GM19238 (cell line): ENCODE data around the gene PTPRF.

Experiments
- DNase-seq: peaks from one replicate; pipeline ENCODE4 v3.0.0; 2011; ENCODE audit warnings: low spot score; ENCODE audit not compliant: insufficient read length

The PTPRF gene

GRCh38 chr1:43659212-43660166 is 128.8 kb downstream of the PTPRF start:
- DNase-seq = no peak

- no peak for DNase-seq
Measured at GRCh38 chr1:43660355-43660754, 129.7 kb downstream of the PTPRF start.

GRCh38 chr1:43664369-43664768 is 133.7 kb downstream of the PTPRF start:
- peak; percentile 9 for DNase-seq

- no peak for DNase-seq
Measured at GRCh38 chr1:43666608-43667007, 135.9 kb downstream of the PTPRF start.

GRCh38 chr1:43668956-43669355 is 138.3 kb downstream of the PTPRF start:
- DNase-seq = no peak

GRCh38 chr1:43669878-43670277 is 139.2 kb downstream of the PTPRF start:
- no peak for DNase-seq

GRCh38 chr1:43671193-43671592 is 140.5 kb downstream of the PTPRF start:
- DNase-seq = no peak

GRCh38 chr1:43671626-43672330 is 141.1 kb downstream of the PTPRF start:
- no peak for DNase-seq

- DNase-seq = no peak
Measured at GRCh38 chr1:43673261-43673660, 142.6 kb downstream of the PTPRF start.
